GM19035 (cell line): ENCODE measurements around the gene GOLIM4.
"Not testable (repeated sequence)": the region's sequence is repeated elsewhere in the genome, so short reads cannot be mapped to it uniquely, and the experiment has no call there.

Experiments used
- ATAC-seq: cut with Tn5 transposase; IDR thresholded peaks from one replicate; pipeline ENCODE4 v1.9.1; 2021; ENCODE audit not compliant: unreplicated experiment

Gene GOLIM4

GRCh38 chr3:168049367-168049974, 46.3 kb downstream of the GOLIM4 start:
- no peak for ATAC-seq

- ATAC-seq: no peak
Measured at GRCh38 chr3:168048414-168049330, 47.1 kb downstream of the GOLIM4 start.

- no peak for ATAC-seq
Measured at GRCh38 chr3:168047936-168048335, 47.8 kb downstream of the GOLIM4 start.

GRCh38 chr3:168047190-168047795, 48.4 kb downstream of the GOLIM4 start:
- ATAC-seq: peak; percentile 66

GRCh38 chr3:168044049-168044448, 51.7 kb downstream of the GOLIM4 start:
- ATAC-seq: no peak

GRCh38 chr3:168040607-168041208, 55.0 kb downstream of the GOLIM4 start:
- no peak for ATAC-seq

GRCh38 chr3:168037020-168037419, 58.7 kb downstream of the GOLIM4 start:
- no peak for ATAC-seq

- ATAC-seq: no peak
Measured at GRCh38 chr3:168036619-168037018, 59.1 kb downstream of the GOLIM4 start.

- no peak for ATAC-seq
Measured at GRCh38 chr3:168034152-168034928, 61.4 kb downstream of the GOLIM4 start.

GRCh38 chr3:168030577-168030976, 65.1 kb downstream of the GOLIM4 start:
- ATAC-seq: no peak

GRCh38 chr3:168029705-168030104, 66.0 kb downstream of the GOLIM4 start:
- ATAC-seq: no peak

GRCh38 chr3:168028086-168028485, 67.6 kb downstream of the GOLIM4 start:
- ATAC-seq: no peak

GRCh38 chr3:168026764-168027163, 69.0 kb downstream of the GOLIM4 start:
- no peak for ATAC-seq

GRCh38 chr3:168025076-168025475, 70.6 kb downstream of the GOLIM4 start:
- ATAC-seq: no peak

- ATAC-seq: no peak
Measured at GRCh38 chr3:168024537-168024941, 71.2 kb downstream of the GOLIM4 start.

GRCh38 chr3:168021737-168022450, 73.8 kb downstream of the GOLIM4 start:
- no peak for ATAC-seq

GRCh38 chr3:168011280-168011679, 84.4 kb downstream of the GOLIM4 start:
- not testable (repeated sequence) for ATAC-seq

GRCh38 chr3:168006584-168006983, 89.1 kb downstream of the GOLIM4 start:
- ATAC-seq: no peak

- ATAC-seq: no peak
Measured at GRCh38 chr3:168003911-168004310, 91.8 kb downstream of the GOLIM4 start.

GRCh38 chr3:168002786-168003368, 92.8 kb downstream of the GOLIM4 start:
- no peak for ATAC-seq
